GM12873 (cell line): ENCODE data around the gene SEC22A.
A peak's percentile ranks its signal among the peaks of the same experiment; 100 is the strongest.

Experiments
- TF ChIP-seq, protein P1 (sequence below): IDR thresholded peaks from 2 replicates; pipeline ENCODE4 v1.5.1; 2012; ENCODE audit warnings: low read depth, mild to moderate bottlenecking, moderate library complexity, low read length, control low read depth; ENCODE audit not compliant: insufficient read depth; ENCODE audit errors: missing control alignments

The SEC22A gene

DNA sequence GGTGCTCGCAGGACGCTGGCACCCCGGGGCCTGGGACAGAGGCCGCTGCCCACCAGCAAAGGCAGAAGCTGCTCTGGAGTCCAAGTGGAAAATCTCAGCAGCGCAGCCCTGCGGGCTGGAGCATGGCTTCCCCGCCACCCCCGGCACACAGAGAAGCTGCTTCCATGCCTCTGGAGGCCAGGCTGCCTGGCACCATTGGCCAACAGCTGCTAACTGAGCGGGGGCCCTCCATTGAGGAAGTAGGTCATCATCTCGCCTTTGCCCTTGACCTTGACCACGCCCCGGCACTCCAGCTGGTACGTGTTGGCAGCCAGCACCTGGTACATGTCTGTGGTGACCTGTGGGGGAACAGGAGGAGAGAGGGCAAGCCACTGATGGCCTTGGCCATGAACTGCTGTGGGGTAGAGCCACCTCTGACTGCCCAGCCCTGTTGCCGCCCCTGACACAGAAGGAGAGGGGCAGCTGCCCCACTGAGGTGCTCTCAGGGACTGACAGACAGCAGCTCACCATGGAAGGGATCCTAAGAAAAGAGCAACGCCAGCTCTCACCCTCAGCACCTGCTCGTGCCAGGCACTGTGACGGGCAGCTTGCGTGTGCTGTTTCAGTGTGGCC is 82.8 kb downstream of the SEC22A start:
- TF ChIP-seq, protein P1, sequence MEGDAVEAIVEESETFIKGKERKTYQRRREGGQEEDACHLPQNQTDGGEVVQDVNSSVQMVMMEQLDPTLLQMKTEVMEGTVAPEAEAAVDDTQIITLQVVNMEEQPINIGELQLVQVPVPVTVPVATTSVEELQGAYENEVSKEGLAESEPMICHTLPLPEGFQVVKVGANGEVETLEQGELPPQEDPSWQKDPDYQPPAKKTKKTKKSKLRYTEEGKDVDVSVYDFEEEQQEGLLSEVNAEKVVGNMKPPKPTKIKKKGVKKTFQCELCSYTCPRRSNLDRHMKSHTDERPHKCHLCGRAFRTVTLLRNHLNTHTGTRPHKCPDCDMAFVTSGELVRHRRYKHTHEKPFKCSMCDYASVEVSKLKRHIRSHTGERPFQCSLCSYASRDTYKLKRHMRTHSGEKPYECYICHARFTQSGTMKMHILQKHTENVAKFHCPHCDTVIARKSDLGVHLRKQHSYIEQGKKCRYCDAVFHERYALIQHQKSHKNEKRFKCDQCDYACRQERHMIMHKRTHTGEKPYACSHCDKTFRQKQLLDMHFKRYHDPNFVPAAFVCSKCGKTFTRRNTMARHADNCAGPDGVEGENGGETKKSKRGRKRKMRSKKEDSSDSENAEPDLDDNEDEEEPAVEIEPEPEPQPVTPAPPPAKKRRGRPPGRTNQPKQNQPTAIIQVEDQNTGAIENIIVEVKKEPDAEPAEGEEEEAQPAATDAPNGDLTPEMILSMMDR = no peak

- TF ChIP-seq, protein P1 = no peak
These were observed 83.3 kb downstream of the SEC22A start for GRCh38 chr3:123285066-123285465.

- TF ChIP-seq, protein P1 = no peak
These were observed 83.7 kb downstream of the SEC22A start for GRCh38 chr3:123285479-123285878.

DNA sequence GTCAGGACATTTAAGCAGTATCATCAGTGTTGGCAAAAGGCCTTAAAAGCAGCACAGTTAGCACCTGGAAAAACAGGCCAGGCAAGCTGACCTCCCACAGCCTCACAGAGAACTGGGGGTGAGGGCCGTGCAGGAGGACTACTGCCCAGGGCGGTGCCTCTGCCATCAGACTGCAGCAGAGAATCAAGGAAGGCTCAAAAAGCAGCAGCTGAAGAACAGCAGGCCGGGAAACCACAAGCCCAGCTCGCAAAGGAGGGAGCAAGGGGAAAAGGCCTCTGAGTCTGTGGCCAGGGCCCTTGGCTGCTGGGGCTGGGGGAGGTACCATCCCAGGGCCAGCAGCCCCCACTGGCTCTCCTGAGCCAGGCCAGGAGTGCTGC is 84.2 kb downstream of the SEC22A start:
- TF ChIP-seq, protein P1 = no peak

GRCh38 chr3:123286308-123287023 is 84.7 kb downstream of the SEC22A start:
- TF ChIP-seq, protein P1 = peak; percentile 96

- TF ChIP-seq, protein P1 = no peak
These were observed 85.6 kb downstream of the SEC22A start for GRCh38 chr3:123287051-123287961.

DNA sequence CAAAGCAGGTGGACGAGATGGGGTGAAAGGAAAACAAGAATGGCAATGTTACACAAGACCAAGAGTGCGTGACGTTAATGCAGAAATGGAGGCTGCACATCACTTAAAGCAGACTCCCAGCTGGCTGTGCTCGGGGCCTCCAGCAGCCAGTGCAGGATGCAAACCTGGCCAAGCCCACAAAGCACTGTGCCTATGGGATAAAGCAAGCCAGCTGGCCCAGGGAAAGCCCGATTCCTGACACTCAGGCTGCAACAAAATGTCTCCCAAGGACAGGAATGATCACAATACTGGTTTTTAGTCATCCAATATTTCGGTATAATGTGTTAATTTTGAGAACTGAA is 86.2 kb downstream of the SEC22A start:
- TF ChIP-seq, protein P1 = no peak
